HCT116 (cell line): Measurements from ENCODE around the gene TMEM123. TPM values are rescaled to one million over a fixed set of nuclear protein-coding genes. Genes with fewer than 3 reads are reported as not detected.

Source experiments
- ATAC-seq: fragments of 200-7000 bp; cut with Tn5 transposase; 2 replicates; pipeline ENCODE4 v1.9.1; 2020; ENCODE audit warnings: mild to moderate bottlenecking, moderate library complexity
- BruUV-seq: library from RNA; stranded (reverse); fragments of 400-500 nt; replicated peaks from 2 replicates; lab custom pipeline; 2021; lab: Mats Ljungman, UMichigan
- CTCF ChIA-PET: fragments of 300-600 bp; sonication (Branson Sonifier 250); formaldehyde crosslinking; loops from one replicate; lab custom pipeline; 2021; ENCODE audit warnings: antibody characterized with exemption; lab: Charles Lee
- POLR2A ChIA-PET: fragments of 300-600, 350-600 bp; sonication (Branson Sonifier 250); formaldehyde crosslinking; loops from one replicate; lab custom pipeline; 2021; ENCODE audit warnings: antibody characterized with exemption; lab: Charles Lee
- RAD21 ChIA-PET, 2 experiments: fragments of 300-600 bp; sonication (Branson Sonifier 250); formaldehyde crosslinking; loops; one replicate each; lab custom pipeline; 2023; ENCODE audit warnings: low total read pairs in 2 of 2; ENCODE audit not compliant: uncharacterized antibody in 2 of 2, unreplicated experiment in 2 of 2, low non-redundant PET in 1 of 2; lab: Charles Lee
- DNase-seq: peaks from one replicate; pipeline ENCODE4 v3.0.0-alpha.2; 2010; ENCODE audit warnings: low read depth, low spot score
- H2AFZ ChIP-seq: fragments of 200-600 bp; shearing (Covaris generic), sonication (generic); 2 replicates; pipeline ENCODE4 v1.6.1; 2017; ENCODE audit warnings: low read depth, mixed run types, mixed read lengths, antibody characterized with exemption, low read length; ENCODE audit not compliant: poor library complexity, severe bottlenecking
- H3K27ac ChIP-seq: 2 replicates; pipeline ENCODE4 v1.5.1; 2012; ENCODE audit warnings: low read depth, low read length
- H3K27me3 ChIP-seq: fragments of 200-600 bp; sonication (generic); 2 replicates; pipeline ENCODE4 v1.6.1; 2016; ENCODE audit warnings: mixed run types, low read length, mixed read lengths; ENCODE audit not compliant: insufficient read depth
- H3K36me3 ChIP-seq, 2 experiments: fragments of 200-500 bp in 1 of 2; fragments of 200-600 bp in 1 of 2; sonication (Bioruptor generic) in 1 of 2; sonication (generic) in 1 of 2; 2 replicates each; pipeline versions ENCODE4 v1.5.1 to v1.6.1; 2014 to 2016; ENCODE audit warnings: low read length in 2 of 2, inconsistent platforms in 1 of 2, mixed read lengths in 1 of 2, mixed run types in 1 of 2; ENCODE audit not compliant: insufficient read depth in 2 of 2, control insufficient read depth in 1 of 2
- H3K4me1 ChIP-seq, 2 experiments: fragments of 200-600 bp in 1 of 2; sonication (generic) in 1 of 2; 2 replicates each; pipeline versions ENCODE4 v1.5.1 to v1.6.1; 2012 to 2017; ENCODE audit warnings: low read length in 2 of 2, inconsistent platforms in 1 of 2, mild to moderate bottlenecking in 1 of 2, mixed read lengths in 1 of 2, mixed run types in 1 of 2, moderate library complexity in 1 of 2; ENCODE audit not compliant: insufficient read depth in 2 of 2, control insufficient read depth in 1 of 2
- H3K4me2 ChIP-seq: fragments of 200-600 bp; sonication (generic); 2 replicates; pipeline ENCODE4 v1.6.1; 2017; ENCODE audit warnings: mixed run types, low read length, mixed read lengths
- H3K4me3 ChIP-seq, 2 experiments: fragments of 200-600 bp in 1 of 2; sonication (generic) in 1 of 2; replicated peaks in 1 of 2; 2 replicates each; pipeline ENCODE4 v1.5.1; 2011 to 2016; ENCODE audit warnings: low read length in 2 of 2, control low read depth in 1 of 2, low read depth in 1 of 2, mild to moderate bottlenecking in 1 of 2, mixed read lengths in 1 of 2, mixed run types in 1 of 2
- H3K79me2 ChIP-seq: fragments of 200-600 bp; sonication (generic); 2 replicates; pipeline ENCODE4 v1.6.1; 2017; ENCODE audit warnings: mild to moderate bottlenecking, mixed run types, low read length, moderate library complexity, mixed read lengths; ENCODE audit not compliant: insufficient read depth
- H3K9ac ChIP-seq: fragments of 200-600 bp; sonication (generic); 2 replicates; pipeline ENCODE4 v1.6.1; 2016; ENCODE audit warnings: low read length, mixed read lengths
- H3K9me2 ChIP-seq: fragments of 200-600 bp; sonication (generic), shearing (Covaris generic); 2 replicates; pipeline ENCODE4 v1.6.1; 2017; ENCODE audit warnings: mixed run types, mild to moderate bottlenecking, moderate library complexity; ENCODE audit not compliant: insufficient read depth
- H3K9me3 ChIP-seq, 2 experiments: fragments of 200-500 bp in 1 of 2; fragments of 200-600 bp in 1 of 2; sonication (Bioruptor generic) in 1 of 2; sonication (generic) in 1 of 2; 2 replicates each; pipeline ENCODE4 v1.6.1; 2014 to 2017; ENCODE audit warnings: low read length in 2 of 2, mixed read lengths in 2 of 2, inconsistent platforms in 1 of 2, low read depth in 1 of 2, mild to moderate bottlenecking in 1 of 2, mixed run types in 1 of 2, moderate library complexity in 1 of 2; ENCODE audit not compliant: control insufficient read depth in 1 of 2, insufficient read depth in 1 of 2
- H4K20me1 ChIP-seq: fragments of 200-600 bp; sonication (generic), shearing (Covaris generic); 2 replicates; pipeline ENCODE4 v1.6.1; 2017; ENCODE audit warnings: mixed run types, mild to moderate bottlenecking, moderate library complexity; ENCODE audit not compliant: insufficient read depth
- ATF3 ChIP-seq: IDR thresholded peaks from 2 replicates; pipeline ENCODE4 v1.6.1; 2012
- ELF1 ChIP-seq: IDR thresholded peaks from 2 replicates; pipeline ENCODE4 v1.6.1; 2012; ENCODE audit warnings: low read depth, borderline replicate concordance
- EZH2 ChIP-seq: fragments of 200-600 bp; sonication (generic); IDR thresholded peaks from 2 replicates; pipeline ENCODE4 v1.6.1; 2017; ENCODE audit warnings: antibody characterized with exemption, mixed run types
- EZH2phosphoT487 ChIP-seq: fragments of 200-600 bp; IDR thresholded peaks from 2 replicates; pipeline ENCODE4 v1.6.1; 2018; ENCODE audit warnings: antibody characterized with exemption, borderline replicate concordance
- JUND ChIP-seq: IDR thresholded peaks from 2 replicates; pipeline ENCODE4 v1.6.1; 2012
- POLR2AphosphoS5 ChIP-seq: IDR thresholded peaks from 2 replicates; pipeline ENCODE4 v1.6.1; 2011; ENCODE audit warnings: mild to moderate bottlenecking, low read depth, low read length, moderate library complexity
- RAD21 ChIP-seq: IDR thresholded peaks from 2 replicates; pipeline ENCODE4 v1.6.1; 2012; ENCODE audit warnings: low read depth, mild to moderate bottlenecking
- REST ChIP-seq: IDR thresholded peaks from 2 replicates; pipeline ENCODE4 v1.6.1; 2012; ENCODE audit warnings: low read depth
- ZBTB33 ChIP-seq: IDR thresholded peaks from 2 replicates; pipeline ENCODE4 v1.6.1; 2011; ENCODE audit warnings: mild to moderate bottlenecking, low read length, moderate library complexity; ENCODE audit not compliant: insufficient replicate concordance; ENCODE audit errors: extremely low read depth
- ZFX ChIP-seq: fragments of 450-650 bp; IDR thresholded peaks from 2 replicates; pipeline ENCODE4 v1.6.1; 2017
- intact Hi-C: fragments of 100-400 bp; cut with micrococcal nuclease; formaldehyde crosslinking; loops from 2 replicates; pipeline ENCODE4 v1.10.0; 2022
- total RNA-seq: library from RNA; stranded (reverse); gene quantifications from one replicate; pipeline ENCODE4 v1.2.1, GENCODE V29; 2021; ENCODE audit not compliant: unreplicated experiment
- TF ChIP-seq, protein P1 (sequence below), 3 experiments: fragments of 200-600 bp in 1 of 3; sonication (generic) in 1 of 3; IDR thresholded peaks in 2 of 3; conservative IDR thresholded peaks in 1 of 3; 2 replicates each; pipeline ENCODE4 v1.5.1; 2012 to 2017; ENCODE audit warnings: low read depth in 2 of 3, low read length in 2 of 3, antibody characterized with exemption in 1 of 3, borderline replicate concordance in 1 of 3, control low read depth in 1 of 3, mild to moderate bottlenecking in 1 of 3, mixed read lengths in 1 of 3, mixed run types in 1 of 3, moderate library complexity in 1 of 3; ENCODE audit not compliant: insufficient read depth in 1 of 3

TMEM123 gene
- total RNA-seq, 1 experiment from 2014 or later: 217 TPM

DNA sequence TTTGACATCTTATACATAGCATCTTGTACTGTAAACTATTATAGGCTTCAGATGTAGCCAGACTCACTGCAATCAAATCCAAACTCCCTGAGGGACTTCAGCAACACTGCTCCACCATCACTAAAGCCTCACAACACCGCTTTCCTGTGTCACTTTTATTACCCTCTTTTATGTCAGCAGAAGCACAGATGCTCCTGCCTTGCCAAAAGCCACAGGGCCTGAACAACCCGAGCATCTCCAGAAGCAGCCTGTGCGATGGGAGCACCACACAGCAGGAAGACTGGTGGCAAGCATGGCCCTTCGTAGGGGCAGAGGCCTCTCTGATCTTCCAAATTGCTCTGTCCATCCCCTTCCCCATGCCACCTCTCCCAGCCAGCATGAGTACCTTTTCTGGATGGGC is 22.9 kb downstream of the TMEM123 start:
- Histone ChIP-seq H3K4me1 (no peaks in the 10 kb centered on the region), H3K4me2 (no peak overlapping the region), H3K9me3 (peaks cover 0 to 4% of the 10 kb centered on the region in 2 experiments; a peak in 1 of 4 replicates), H3K9ac (no peak overlapping the region), H3K36me3 (peaks cover 0 to 13% of the 10 kb centered on the region in 2 experiments; a peak in 1 of 4 replicates), H3K27me3 (no peaks in the 10 kb centered on the region), H3K27ac (no peak overlapping the region), H3K9me2 (no peaks in the 10 kb centered on the region), H3K4me3 (no peak overlapping the region), H3K79me2 (peaks cover 97% of the 10 kb centered on the region), H4K20me1 (peaks cover 9% of the 10 kb centered on the region; the same call in 1 of the 2 replicates), H2AFZ (no peak overlapping the region)
- no peak for DNase-seq
- intact Hi-C loops: no loop called here
- ATAC-seq: no peak
- CTCF ChIA-PET: no interaction called here
- no TSS peak for BruUV-seq
- POLR2A ChIA-PET: no interaction called here
- TF ChIP-seq ATF3 (no peak), ELF1 (no peak), JUND (no peak)
- TF ChIP-seq, protein P1, sequence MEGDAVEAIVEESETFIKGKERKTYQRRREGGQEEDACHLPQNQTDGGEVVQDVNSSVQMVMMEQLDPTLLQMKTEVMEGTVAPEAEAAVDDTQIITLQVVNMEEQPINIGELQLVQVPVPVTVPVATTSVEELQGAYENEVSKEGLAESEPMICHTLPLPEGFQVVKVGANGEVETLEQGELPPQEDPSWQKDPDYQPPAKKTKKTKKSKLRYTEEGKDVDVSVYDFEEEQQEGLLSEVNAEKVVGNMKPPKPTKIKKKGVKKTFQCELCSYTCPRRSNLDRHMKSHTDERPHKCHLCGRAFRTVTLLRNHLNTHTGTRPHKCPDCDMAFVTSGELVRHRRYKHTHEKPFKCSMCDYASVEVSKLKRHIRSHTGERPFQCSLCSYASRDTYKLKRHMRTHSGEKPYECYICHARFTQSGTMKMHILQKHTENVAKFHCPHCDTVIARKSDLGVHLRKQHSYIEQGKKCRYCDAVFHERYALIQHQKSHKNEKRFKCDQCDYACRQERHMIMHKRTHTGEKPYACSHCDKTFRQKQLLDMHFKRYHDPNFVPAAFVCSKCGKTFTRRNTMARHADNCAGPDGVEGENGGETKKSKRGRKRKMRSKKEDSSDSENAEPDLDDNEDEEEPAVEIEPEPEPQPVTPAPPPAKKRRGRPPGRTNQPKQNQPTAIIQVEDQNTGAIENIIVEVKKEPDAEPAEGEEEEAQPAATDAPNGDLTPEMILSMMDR (IDR thresholded peaks at IDR 0.05 in 2 of 3, conservative IDR thresholded peaks at IDR 0.05 in 1 of 3; ENCODE audit: borderline replicate concordance in 1 of 3, insufficient read depth in 1 of 3, low read depth in 2 of 3, low read length in 2 of 3): no peak
- RAD21 ChIA-PET: no interaction called here

DNA sequence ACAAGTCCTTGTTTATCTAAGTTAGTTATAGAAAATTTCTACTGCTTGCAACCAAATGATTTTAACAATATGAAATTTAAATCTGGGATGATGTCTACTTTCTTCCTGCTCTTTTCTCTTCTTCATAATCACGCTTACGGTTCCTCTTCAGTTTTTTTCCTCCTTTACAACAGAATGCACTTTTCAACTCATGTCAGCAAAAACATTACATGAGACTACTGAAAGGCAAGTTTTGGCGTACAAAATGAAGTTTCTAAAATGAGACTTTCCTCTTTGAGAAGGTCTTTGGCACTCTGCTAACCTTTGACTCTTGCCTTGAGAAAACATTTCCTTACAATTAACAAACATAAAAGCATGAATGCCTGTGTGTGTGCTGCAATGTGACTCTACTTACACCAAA is 23.3 kb downstream of the TMEM123 start:
- DNase-seq (no peak), ATAC-seq (no peak)
- ChIA-PET RAD21 (no interaction called here), POLR2A (no interaction called here), CTCF (no interaction called here)
- intact Hi-C loops: no loop called here
- Histone ChIP-seq H3K27me3 (no peaks in the 10 kb centered on the region), H3K36me3 (peaks cover 0 to 13% of the 10 kb centered on the region in 2 experiments; a peak in 1 of 4 replicates), H3K4me3 (no peak overlapping the region), H3K27ac (no peak overlapping the region), H3K4me1 (no peaks in the 10 kb centered on the region), H3K79me2 (peaks cover 95% of the 10 kb centered on the region), H4K20me1 (peaks cover 9% of the 10 kb centered on the region; the same call in 1 of the 2 replicates), H3K9ac (no peak overlapping the region), H2AFZ (no peak overlapping the region), H3K4me2 (no peak overlapping the region), H3K9me3 (no peaks in the 10 kb centered on the region; a peak in 1 of 4 replicates), H3K9me2 (no peaks in the 10 kb centered on the region)
- BruUV-seq: no TSS peak
- TF ChIP-seq RAD21: no peak
- TF ChIP-seq ATF3: no peak
- no peak for TF ChIP-seq ZBTB33
- TF ChIP-seq ZFX: no peak
- no peak for TF ChIP-seq POLR2AphosphoS5
- no peak for TF ChIP-seq EZH2
- no peak for TF ChIP-seq EZH2phosphoT487
- no peak for TF ChIP-seq REST
